Brain pericyte (primary cell): ENCODE data around the gene IKBKG.
"Not testable (repeated sequence)": the region's sequence is repeated elsewhere in the genome, so short reads cannot be mapped to it uniquely, and the experiment has no call there.

Experiments used
- DNase-seq: peaks from one replicate; pipeline ENCODE4 v3.0.0-alpha.2; 2012; ENCODE audit warnings: low read depth, low spot score

Gene IKBKG, protein sequence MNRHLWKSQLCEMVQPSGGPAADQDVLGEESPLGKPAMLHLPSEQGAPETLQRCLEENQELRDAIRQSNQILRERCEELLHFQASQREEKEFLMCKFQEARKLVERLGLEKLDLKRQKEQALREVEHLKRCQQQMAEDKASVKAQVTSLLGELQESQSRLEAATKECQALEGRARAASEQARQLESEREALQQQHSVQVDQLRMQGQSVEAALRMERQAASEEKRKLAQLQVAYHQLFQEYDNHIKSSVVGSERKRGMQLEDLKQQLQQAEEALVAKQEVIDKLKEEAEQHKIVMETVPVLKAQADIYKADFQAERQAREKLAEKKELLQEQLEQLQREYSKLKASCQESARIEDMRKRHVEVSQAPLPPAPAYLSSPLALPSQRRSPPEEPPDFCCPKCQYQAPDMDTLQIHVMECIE

GRCh38 chrX:154547245-154548027 lies at the start of gene IKBKG:
Gene IKBKG, plus strand, starts transcription at chrX:154547620. Its CDS starts 4,383 bp downstream, at chrX:154552003.
- DNase-seq = peak; percentile 75

DNA sequence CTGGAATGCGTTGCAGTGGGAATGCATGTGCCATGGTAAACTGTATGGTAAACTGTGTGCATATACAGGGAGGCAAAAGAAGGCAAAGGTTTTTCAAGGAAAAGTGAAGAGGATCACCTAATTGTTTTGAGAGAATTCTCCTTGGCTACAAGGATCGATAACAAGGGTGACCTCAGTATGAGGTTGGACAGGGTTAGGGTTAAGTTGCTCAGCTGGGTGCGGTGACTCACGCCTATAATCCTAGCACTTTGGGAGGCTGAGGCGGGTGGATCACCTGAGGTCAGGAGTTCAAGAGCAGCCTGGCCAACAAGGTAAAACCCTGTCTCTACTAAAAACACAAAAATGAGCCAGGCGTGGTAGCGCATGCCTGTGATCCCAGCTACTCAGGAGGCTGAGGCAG lies 46.0 kb upstream of the IKBKG start:
- not testable (repeated sequence) for DNase-seq

- no peak for DNase-seq
These were observed 45.3 kb upstream of the IKBKG start for GRCh38 chrX:154502098-154502497.

DNA sequence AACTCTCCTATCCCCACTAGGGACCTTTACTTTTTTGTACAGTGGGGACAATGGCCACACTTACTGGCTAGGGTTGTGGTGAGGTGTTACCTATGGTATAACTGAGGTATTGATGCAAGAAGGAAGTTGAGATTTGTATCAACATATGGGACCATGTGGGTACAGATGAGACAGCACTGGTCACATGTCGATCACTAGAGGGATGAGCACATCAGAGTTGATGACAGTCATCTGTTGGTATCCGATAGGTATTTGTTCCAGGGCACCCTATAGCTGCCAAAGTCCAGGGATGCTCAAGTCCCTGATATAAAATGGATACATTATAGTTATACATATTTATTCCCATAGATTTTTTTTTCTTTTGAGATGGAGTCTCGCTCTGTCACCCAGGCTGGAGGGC lies 44.4 kb upstream of the IKBKG start:
- no peak for DNase-seq

DNA sequence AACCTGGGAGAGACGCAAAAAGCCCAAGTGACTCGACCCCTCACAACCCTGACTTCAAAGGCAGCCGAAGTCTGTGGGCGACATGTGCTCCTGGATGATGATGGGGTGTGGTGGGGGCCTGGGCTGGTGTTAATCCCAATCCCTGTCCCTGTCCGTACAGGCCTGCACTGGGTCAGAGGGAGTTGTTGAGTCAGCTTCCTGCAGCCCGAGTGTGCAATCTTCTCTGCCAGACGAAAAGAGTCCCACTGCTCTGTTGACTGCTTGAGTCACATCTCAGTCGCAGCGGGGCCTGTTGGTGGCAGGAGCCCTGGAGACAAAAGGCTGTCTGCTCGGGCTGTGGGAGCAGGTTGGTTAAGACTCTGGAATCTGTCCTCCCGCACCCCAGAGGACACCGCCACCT lies 41.7 kb upstream of the IKBKG start:
- no peak for DNase-seq

DNA sequence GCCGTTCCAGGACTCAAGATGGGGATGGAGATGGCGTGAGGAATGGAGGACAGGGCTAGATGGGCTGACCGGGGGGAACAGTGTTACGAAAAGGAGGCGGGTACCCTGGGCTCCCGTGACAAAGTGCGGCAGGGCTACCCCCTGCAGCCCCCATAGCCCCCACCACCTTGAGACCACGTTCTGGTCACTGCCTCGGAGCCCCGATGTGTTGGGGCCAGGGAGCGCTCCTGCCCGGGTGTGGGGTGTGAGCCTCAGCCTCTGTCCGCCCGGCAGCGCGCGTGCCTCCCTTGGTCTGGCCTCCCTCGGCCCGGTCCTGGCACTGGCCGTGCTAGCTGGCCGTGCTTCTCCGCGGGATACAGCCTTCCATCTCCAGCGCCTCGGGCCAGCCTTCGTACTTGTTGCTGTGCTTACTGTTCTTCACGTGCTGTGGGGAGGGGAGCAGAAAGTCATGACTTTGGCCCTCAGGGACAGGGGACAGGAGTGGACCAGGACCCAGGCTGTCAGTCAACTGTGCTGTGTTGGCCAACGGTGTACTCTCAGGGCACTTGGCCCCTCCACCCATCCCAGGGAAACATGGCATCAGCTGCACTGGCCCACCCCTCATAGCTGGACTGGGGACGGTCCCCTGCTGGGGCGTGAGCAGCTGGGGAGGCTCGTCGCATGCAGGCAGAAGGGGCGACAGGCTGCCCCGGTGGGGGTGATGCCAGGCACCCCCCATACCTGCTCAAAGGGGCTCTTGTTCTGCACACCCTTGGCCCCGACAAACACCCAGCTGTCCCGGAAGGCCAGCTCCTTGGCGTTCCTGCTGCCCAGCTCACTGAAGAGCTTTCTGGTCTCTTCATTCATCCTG lies 40.7 kb upstream of the IKBKG start:
- DNase-seq = no peak

DNA sequence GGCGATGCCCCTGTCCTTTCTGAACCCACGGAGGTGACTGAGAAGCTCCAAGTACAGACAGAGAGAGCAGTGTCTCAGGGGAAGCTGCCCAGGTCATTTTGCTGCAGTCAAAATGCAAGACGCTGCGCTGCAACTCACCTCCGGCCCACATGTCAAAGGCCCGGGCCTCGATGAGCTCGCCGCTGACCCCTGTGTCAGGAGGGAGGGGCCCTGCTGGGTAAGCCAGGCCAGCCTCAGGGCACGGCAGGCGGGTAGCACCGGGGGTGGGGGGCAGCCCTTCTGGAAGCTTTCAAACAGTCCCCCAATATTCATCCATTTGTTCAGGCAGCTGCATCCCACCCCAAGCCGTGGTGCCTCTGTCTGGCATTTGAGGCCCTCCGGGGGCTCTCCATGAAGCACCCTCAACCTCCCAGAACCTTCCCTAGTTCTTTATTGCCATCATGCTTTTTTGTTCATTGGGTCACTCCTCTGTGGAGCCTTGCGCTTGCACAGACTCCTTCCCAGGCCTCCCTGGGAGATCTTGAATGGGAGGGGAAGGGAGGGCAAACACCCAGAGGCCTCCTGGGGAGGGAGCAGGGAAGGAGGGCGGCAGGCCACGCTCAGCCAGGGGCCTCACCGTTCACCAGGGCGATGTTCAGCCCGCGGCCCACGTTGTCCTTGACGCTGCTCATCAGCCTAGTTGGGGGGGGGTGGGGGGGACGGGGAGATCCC lies 39.6 kb upstream of the IKBKG start:
- no peak for DNase-seq

GRCh38 chrX:154508384-154508745 lies 39.1 kb upstream of the IKBKG start:
- DNase-seq = no peak

GRCh38 chrX:154509455-154509854 lies 38.0 kb upstream of the IKBKG start:
- DNase-seq = no peak

DNA sequence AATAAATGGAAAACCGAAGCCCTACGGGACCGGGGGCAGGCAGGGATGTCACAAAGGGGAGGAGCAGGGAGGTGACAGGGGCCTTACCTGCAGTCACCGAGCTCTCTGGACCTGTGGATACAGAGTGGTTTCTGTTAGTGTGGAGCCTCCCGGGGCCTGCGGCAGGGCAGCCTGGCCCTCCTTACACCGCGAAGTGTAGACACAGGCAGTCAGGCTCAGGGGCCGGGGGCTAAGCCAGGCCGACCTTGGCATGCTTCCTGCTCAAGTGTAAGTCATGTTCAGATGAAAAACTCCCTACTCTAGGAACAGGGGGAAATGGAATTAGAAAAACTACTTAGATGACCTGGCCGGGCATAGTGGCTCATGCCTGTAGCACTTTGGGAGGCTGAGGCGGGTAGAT lies 35.7 kb upstream of the IKBKG start:
- no peak for DNase-seq

DNA sequence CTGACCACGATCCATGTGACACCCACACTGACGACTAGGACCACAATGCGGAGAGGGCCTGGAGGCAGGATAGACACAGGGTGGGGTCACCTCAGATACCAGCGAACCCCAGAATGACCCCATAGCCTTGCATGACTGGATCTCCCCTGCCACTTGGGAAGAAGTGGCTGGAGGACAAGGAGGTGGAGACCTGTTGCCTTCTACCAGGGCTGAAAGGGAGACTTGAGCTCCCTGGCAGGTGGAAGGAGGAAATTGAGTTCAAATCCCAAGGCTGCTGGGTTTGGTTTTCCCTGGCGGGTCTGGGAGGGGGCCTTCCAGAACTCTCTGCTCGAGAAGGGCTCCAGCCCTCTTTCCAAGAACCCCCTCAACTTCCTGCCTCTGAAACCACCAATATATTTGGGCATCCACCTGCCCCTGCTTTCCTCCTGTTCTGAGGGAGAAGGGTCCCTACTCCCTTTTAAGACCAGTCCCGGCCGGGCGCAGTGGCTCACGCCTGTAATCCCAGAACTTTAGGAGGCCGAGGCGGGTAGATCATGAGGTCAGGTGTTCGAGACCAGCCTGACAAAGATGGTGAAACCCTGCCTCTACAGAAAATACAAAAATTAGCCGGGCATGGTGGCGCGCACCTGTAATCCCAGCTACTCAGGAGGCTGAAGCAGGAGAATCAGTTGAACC lies 34.4 kb upstream of the IKBKG start:
- no peak for DNase-seq

DNA sequence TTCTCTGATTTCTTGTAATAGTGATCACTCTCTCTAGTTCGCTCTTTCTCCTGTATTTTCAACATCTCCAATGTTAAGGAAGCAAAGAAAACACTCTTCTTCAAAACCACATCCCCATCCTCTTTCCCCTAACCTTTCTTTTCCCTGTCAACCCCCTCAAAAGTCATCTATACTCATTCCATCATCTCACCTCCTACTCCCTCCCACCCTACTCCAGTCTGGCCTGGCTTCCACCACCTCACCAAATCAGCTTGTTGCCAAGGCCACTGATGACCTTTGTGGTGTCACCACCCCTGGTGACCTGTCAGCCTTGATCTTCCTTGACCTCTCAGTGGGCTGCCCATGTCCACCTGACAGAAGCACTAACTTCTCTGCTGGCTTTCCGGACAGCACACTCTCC lies 33.7 kb upstream of the IKBKG start:
- no peak for DNase-seq

- no peak for DNase-seq
These were observed 32.1 kb upstream of the IKBKG start for GRCh38 chrX:154515090-154515965.

DNA sequence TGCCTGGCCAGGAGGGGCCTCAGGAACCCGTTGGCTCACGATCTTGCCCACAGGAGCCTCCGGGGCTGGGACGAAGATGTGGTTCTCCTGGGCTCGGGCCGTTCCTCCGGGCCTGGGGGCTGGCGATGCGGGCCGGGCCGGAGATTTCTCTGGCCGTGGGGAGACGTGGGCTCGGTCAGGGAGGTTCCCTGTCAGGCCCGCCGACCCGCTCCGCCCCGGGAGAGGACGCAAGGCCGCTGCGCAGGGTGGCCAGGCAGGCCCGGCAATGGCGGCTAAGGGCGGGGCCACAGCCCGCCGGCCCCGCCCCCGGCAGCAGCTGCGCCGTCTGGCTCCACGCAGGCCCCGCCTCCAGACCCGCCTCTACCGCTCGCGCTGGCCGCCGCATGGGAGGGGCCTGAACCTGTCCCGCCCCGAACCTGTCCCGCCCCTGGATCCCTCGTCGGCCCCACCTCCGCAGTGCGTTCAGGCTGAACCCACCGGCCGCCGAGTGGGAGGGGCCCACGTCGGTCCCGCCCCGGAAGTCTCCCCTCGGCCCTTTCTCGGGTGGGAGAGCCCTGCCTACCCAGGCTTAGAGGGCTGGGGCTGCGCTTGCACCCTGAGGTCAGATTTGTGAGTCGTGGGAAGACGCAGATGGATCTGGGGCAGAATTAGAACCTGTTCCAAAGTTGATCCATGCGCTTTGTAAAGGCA lies 31.3 kb upstream of the IKBKG start, which contains the start of gene FAM3A:
FAM3A (minus strand) TSS at position 267 of the 690 bp plus-strand sequence. CDS start 460 bp downstream, outside the sequence.
- DNase-seq = peak; percentile 45

DNA sequence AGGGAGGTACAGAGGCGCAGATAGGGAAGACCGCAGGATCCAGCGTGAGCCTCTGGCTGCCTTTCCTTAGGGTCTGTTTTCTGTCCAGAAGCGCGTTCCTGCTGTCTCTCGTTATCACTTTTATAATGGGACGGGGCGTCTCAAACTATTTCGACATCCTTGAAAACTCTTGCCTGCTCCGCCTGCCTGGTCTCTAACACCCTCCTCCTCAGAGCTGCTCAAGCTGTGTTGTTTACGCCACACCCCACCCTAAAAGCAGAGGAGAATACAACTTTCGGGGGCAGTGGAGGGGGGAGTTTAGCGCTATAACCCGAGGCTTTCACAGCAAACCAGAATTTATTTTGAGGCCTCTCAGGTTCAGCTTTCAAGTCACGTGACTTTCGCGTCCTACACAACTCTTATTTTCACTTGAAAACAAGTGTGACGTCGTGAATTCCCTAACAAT lies 30.7 kb upstream of the IKBKG start:
- no peak for DNase-seq

DNA sequence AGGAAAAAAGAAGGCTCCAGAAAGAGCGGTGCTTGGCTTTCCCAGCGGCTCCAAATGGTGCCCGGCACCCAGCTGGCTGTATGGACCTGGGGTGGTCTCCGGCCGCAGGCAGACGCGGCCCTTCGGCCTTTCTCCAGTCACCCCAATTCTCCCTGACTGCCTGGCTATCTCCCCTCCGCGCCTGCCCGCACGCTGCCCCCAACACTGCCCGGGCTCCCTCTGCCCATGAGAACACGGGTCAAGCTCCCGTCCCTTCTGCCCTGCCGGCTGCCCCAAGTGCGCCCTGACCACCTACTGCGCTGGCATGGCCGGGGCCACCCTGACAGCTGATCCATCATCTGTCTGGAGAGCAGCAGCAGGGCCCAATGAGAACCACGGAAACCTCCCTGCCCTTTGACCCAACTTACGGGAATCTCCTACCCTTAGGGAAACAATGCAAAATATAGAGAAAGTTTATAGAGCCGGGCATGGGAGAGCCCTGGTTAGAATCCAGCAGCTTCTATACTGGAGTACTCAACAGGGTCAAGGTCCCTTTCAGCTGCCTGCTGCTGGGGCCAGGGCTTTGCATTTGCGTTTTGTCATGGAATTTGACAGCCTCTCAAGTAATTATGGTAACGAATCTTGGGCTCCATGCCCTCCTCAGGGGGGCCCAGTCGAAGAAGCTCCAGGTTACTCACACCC lies 30.2 kb upstream of the IKBKG start:
- DNase-seq = no peak

- no peak for DNase-seq
These were observed 28.0 kb upstream of the IKBKG start for GRCh38 chrX:154519389-154519788.
